Breast epithelium (tissue), 4 donors: Measurements from ENCODE around the gene VARS2. TPM values are rescaled to one million over a fixed set of nuclear protein-coding genes. Genes with fewer than 3 reads are reported as not detected.
"Not testable (repeated sequence)": the region's sequence is repeated elsewhere in the genome, so short reads cannot be mapped to it uniquely, and the experiment has no call there.

Experiments used
- DNase-seq, 2 donors: peaks; one replicate each; pipeline ENCODE4 v3.0.0-alpha.2; 2019; ENCODE audit warnings: low spot score in 2 of 2
- H3K27ac ChIP-seq, 2 donors: fragments of 200-600 bp; sonication (generic) in 1 of 2; one replicate each; pipeline ENCODE4 v1.5.1; 2016 to 2019; ENCODE audit warnings: mild to moderate bottlenecking in 1 of 2
- H3K27me3 ChIP-seq, 2 donors: fragments of 200-600 bp; sonication (generic) in 1 of 2; one replicate each; pipeline versions ENCODE4 v1.5.1 to v1.6.0; 2017 to 2019; ENCODE audit warnings: control low read depth in 1 of 2, mild to moderate bottlenecking in 1 of 2
- H3K36me3 ChIP-seq: fragments of 200-600 bp; one replicate; pipeline ENCODE4 v1.5.1; 2019
- H3K4me1 ChIP-seq, 2 donors: fragments of 200-600 bp; sonication (generic); one replicate each; pipeline ENCODE4 v1.5.1; 2016 to 2019; ENCODE audit warnings: control low read depth in 1 of 2
- H3K4me3 ChIP-seq, 3 donors: fragments of 200-600 bp; sonication (generic); 1 replicate in 2 of 3; 2 replicates in 1 of 3; pipeline ENCODE4 v1.5.1; 2016 to 2019; ENCODE audit warnings: mild to moderate bottlenecking in 3 of 3, moderate library complexity in 2 of 3
- H3K9me3 ChIP-seq, 2 donors: fragments of 200-600 bp; sonication (generic) in 1 of 2; one replicate each; pipeline ENCODE4 v1.5.1; 2016 to 2019; ENCODE audit warnings: control low read depth in 1 of 2
- CTCF ChIP-seq, 3 donors: fragments of 450-650 bp; IDR thresholded peaks; one replicate each; pipeline ENCODE4 v1.5.1; 2016 to 2017; ENCODE audit warnings: antibody characterized with exemption in 3 of 3, mild to moderate bottlenecking in 3 of 3, moderate library complexity in 3 of 3
- POLR2A ChIP-seq: fragments of 450-650 bp; IDR thresholded peaks from one replicate; pipeline ENCODE4 v1.6.1; 2016; ENCODE audit warnings: antibody characterized with exemption, mild to moderate bottlenecking, moderate library complexity
- POLR2AphosphoS5 ChIP-seq, 3 donors: sonication (generic); formaldehyde crosslinking; IDR thresholded peaks; one replicate each; pipeline ENCODE4 v1.6.1; 2017; ENCODE audit warnings: antibody characterized with exemption in 3 of 3
- intact Hi-C: fragments of 100-400 bp; cut with DNase I; formaldehyde crosslinking; loops from one replicate; pipeline ENCODE4 v1.15.1; 2023; ENCODE audit warnings: low total_unique reads
- total RNA-seq, 3 donors: library from RNA; depleted of rRNA; stranded (reverse); fragments of >200 nt; gene quantifications; one replicate each; pipeline ENCODE4 v1.1.0, GENCODE V29; 2016

VARS2 gene
- total RNA-seq, 3 donors from 2014 or later, result 15.7 to 19.2 (median 16.8) TPM

DNA sequence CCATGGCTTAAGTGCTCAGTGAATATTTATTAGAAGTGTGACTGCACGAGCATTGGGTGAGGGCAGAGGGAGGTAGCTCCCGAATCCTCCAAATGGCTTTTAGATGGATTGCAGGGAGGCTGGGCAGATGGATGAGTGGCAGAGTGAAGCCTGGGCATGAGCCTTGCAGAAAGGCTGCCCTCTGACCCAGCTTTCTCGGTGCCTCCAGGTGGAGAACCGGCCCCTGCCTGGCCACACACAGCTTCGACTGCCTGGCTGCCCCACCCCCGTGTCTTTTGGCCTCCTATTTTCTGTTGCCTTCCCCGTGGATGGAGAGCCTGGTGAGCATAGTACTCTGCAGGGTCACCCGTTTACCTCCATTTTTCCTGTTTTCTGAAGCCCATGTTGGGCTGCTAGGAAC lies 3.4 kb downstream of the VARS2 start:
- H3K36me3 ChIP-seq, result peaks cover 3% of the 10 kb centered on the region
- H3K27me3 ChIP-seq, result no peaks in the 10 kb centered on the region
- intact Hi-C loops, result loop anchor here (10.0 kb wide), 1 partner anchor 157 kb away; no protein-coding TSS in a partner anchor
- H3K4me3 ChIP-seq, result no peak overlapping the region
- no peaks in the 10 kb centered on the region for H3K9me3 ChIP-seq
- no peak for TF ChIP-seq POLR2AphosphoS5 (IDR thresholded peaks at IDR 0.05)
- TF ChIP-seq CTCF (IDR thresholded peaks at IDR 0.05), result no peak
- TF ChIP-seq POLR2A, result no peak
- no peak for DNase-seq
- peaks cover 3 to 12% of the 10 kb centered on the region in 2 donors for H3K4me1 ChIP-seq
- H3K27ac ChIP-seq, result no peak overlapping the region

DNA sequence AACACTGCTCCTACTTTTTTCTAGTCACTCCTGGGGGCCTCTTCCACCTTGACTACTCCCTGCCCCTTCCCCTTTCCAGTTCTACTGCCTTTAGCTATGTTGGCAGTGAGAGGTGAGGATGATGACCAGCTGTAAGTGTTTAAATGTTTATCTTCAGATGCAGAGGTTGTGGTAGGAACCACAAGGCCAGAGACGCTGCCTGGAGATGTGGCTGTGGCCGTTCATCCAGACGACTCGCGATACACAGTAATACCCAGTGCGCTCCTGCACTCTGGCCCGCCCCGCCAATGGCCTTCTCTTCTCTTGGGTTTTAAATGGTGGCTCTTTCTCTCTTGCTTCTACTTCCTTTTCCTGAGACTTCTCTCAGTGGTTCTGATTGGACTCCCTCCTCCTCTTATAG lies 4.6 kb downstream of the VARS2 start:
- Histone ChIP-seq H3K27ac (no peak overlapping the region), H3K4me1 (peaks cover 0 to 12% of the 10 kb centered on the region in 2 donors), H3K27me3 (no peaks in the 10 kb centered on the region), H3K9me3 (no peaks in the 10 kb centered on the region), H3K4me3 (no peak overlapping the region), H3K36me3 (peaks cover 6% of the 10 kb centered on the region)
- no peak for DNase-seq
- intact Hi-C loops, result loop anchor here (10.0 kb wide), 1 partner anchor 156 kb away; no protein-coding TSS in a partner anchor
- TF ChIP-seq POLR2A (no peak), POLR2AphosphoS5 (IDR thresholded peaks at IDR 0.05) (no peak), CTCF (IDR thresholded peaks at IDR 0.05) (no peak)

DNA sequence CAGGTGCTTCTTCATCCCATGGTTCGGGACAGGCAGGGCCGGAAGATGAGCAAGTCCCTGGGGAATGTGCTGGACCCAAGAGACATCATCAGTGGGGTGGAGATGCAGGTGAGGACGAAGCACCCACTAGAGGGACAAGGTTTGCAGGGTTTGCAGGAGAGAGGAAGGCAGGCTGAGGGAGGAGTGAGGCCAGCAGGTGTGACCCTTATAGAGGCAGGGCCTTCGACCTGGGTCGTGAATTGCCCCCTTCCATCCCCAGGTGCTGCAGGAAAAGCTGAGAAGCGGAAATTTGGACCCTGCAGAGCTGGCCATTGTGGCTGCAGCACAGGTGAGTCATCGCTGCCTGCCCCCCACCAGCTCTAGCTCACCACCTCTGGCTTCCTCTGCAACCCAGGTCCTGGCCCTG lies 8.4 kb downstream of the VARS2 start:
- Histone ChIP-seq H3K4me3 (no peak overlapping the region), H3K27ac (no peak overlapping the region), H3K4me1 (no peaks in the 10 kb centered on the region), H3K9me3 (no peaks in the 10 kb centered on the region), H3K36me3 (peaks cover 6% of the 10 kb centered on the region), H3K27me3 (no peaks in the 10 kb centered on the region)
- intact Hi-C loops, result no loop called here
- TF ChIP-seq POLR2A (no peak), CTCF (IDR thresholded peaks at IDR 0.05) (no peak), POLR2AphosphoS5 (IDR thresholded peaks at IDR 0.05) (no peak)
- no peak for DNase-seq

GRCh38 chr6:30924040-30924627 lies 10.1 kb downstream of the VARS2 start:
- DNase-seq, intact Hi-C loops, H3K4me3 ChIP-seq, H3K36me3 ChIP-seq, H3K4me1 ChIP-seq, H3K27me3 ChIP-seq, H3K27ac ChIP-seq, H3K9me3 ChIP-seq: not testable (repeated sequence)

- no peak overlapping the region for H3K4me3 ChIP-seq
- no peak for DNase-seq
- H3K27ac ChIP-seq, result no peak overlapping the region
- H3K36me3 ChIP-seq, result peaks cover 6% of the 10 kb centered on the region
- intact Hi-C loops, result no loop called here
- H3K27me3 ChIP-seq, result no peaks in the 10 kb centered on the region
- H3K4me1 ChIP-seq, result no peaks in the 10 kb centered on the region
- peaks cover 0 to 7% of the 10 kb centered on the region in 2 donors for H3K9me3 ChIP-seq
- no peak for TF ChIP-seq CTCF (IDR thresholded peaks at IDR 0.05)
- TF ChIP-seq POLR2A, result no peak
- TF ChIP-seq POLR2AphosphoS5 (IDR thresholded peaks at IDR 0.05), result no peak
Observed at GRCh38 chr6:30926644-30927043, 12.6 kb downstream of the VARS2 start.

DNA sequence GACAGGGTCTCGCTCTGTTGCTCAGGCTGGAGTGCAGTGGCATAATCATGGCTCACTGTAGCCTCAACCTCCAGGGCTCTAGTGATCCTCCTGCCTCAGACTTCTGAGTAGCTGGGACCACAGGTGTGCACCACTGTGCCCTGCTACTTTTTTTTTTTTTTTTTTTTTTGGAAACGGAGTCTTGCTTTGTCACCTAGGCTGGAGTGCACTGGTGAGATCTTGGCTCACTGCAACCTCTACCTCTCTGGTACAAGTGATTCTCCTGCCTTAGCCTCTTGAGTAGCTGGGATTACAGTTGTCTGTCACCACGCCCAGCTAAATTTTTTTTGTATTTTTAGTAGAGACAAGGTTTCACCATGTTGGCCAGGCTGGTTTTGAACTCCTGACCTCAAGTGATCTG lies 13.0 kb downstream of the VARS2 start:
- H3K27ac ChIP-seq, H3K4me1 ChIP-seq, H3K4me3 ChIP-seq, intact Hi-C loops, H3K36me3 ChIP-seq, DNase-seq, H3K9me3 ChIP-seq, H3K27me3 ChIP-seq: not testable (repeated sequence)
